Measurements from ENCODE around the gene PIP4K2C. TPM values are rescaled to one million over a fixed set of nuclear protein-coding genes. Genes with fewer than 3 reads are reported as not detected.

PIP4K2C gene
- total RNA-seq, 1 experiment from 2014 or later, result 37.1 TPM

GRCh38 chr12:57620245-57620935, 29.4 kb downstream of the PIP4K2C start:
- Histone ChIP-seq H2BK20ac (ENCODE audit: low read depth, low read length, poor library complexity, severe bottlenecking) (no peak overlapping the region), H3K4ac (ENCODE audit: low read depth, low read length) (no peak overlapping the region), H4K8ac (replicated peaks; ENCODE audit: insufficient read length, low read depth, low read length) (no peak overlapping the region), H3K27me3 (ENCODE audit: insufficient read depth, low read length) (peaks cover 87% of the 10 kb centered on the region), H3K9ac (ENCODE audit: extremely low read depth, insufficient read length, low read length) (no peak overlapping the region), H2BK120ac (ENCODE audit: low read depth, low read length, poor library complexity, severe bottlenecking) (no peak overlapping the region), H3K4me1 (ENCODE audit: insufficient read depth, low read length) (no peaks in the 10 kb centered on the region), H2BK15ac (ENCODE audit: low read depth, low read length) (no peak overlapping the region), H3K79me1 (ENCODE audit: insufficient read depth, low read depth, low read length, poor library complexity, severe bottlenecking) (no peaks in the 10 kb centered on the region), H3K27ac (ENCODE audit: insufficient read length, low read depth, low read length) (no peak overlapping the region), H2BK5ac (ENCODE audit: insufficient read length, low read length) (no peak overlapping the region), H4K91ac (ENCODE audit: insufficient read length, low read depth, low read length) (no peak overlapping the region), H3T11ph (ENCODE audit: low read length) (no peak overlapping the region), H3K18ac (ENCODE audit: insufficient read length, low read depth, low read length) (no peak overlapping the region), H3K9me3 (ENCODE audit: control insufficient read depth, low read depth, low read length) (no peaks in the 10 kb centered on the region), H4K5ac (ENCODE audit: insufficient read length, low read depth, low read length) (no peak overlapping the region), H4K20me1 (ENCODE audit: control insufficient read depth, insufficient read depth, insufficient read length) (no peaks in the 10 kb centered on the region), H3K56ac (ENCODE audit: insufficient read length, low read depth, low read length) (no peak overlapping the region), H3K14ac (ENCODE audit: insufficient read depth, low read length) (no peak overlapping the region), H3K23me2 (ENCODE audit: insufficient read length, low read depth, low read length, poor library complexity, severe bottlenecking) (peaks cover 12% of the 10 kb centered on the region), H3K79me2 (ENCODE audit: insufficient read depth, low read length) (no peaks in the 10 kb centered on the region), H2BK12ac (ENCODE audit: insufficient read length, low read depth, low read length) (no peak overlapping the region), H3K4me2 (ENCODE audit: insufficient read depth, insufficient read length, low read length) (peak overlapping the region; percentile 75), H2AK5ac (ENCODE audit: insufficient read length, low read length) (no peak overlapping the region), H3K23ac (ENCODE audit: insufficient read length, low read depth, low read length) (no peak overlapping the region), H2AFZ (ENCODE audit: low read length) (no peak overlapping the region)
- no peak overlapping the region for H3K27ac Mint-ChIP-seq
- no peak for TF ChIP-seq CTCF (conservative IDR thresholded peaks at IDR 0.05)
- no CpG with 5 or more reads among the region's 13 CpGs for WGBS (ENCODE audit: extremely low coverage, insufficient read length, low lambda C conversion rate)
- DNase-seq, result no peak
- peaks cover 5 to 25% (median 10%) of the 10 kb centered on the region in 3 experiments; a peak in 6 of 7 replicates for H3K36me3 Mint-ChIP-seq (ENCODE audit: insufficient read depth in 1 of 3, low read depth in 3 of 3)
- peak overlapping the region; percentile 62 to 83 for H3K4me3 Mint-ChIP-seq
- peaks cover 0 to 5% of the 10 kb centered on the region in 2 experiments; a peak in 3 of 5 replicates for H3K9me3 Mint-ChIP-seq
- peaks cover 93% of the 10 kb centered on the region for H3K27me3 Mint-ChIP-seq (ENCODE audit: low read depth)
- peaks cover 26 to 32% of the 10 kb centered on the region in 2 experiments for H3K4me1 Mint-ChIP-seq

All from H9 (cell line).